NCI-H446 treated with DMSO at 0.1 percent for 48 hours (cell line): ENCODE measurements around the gene MTX2.
A peak's percentile ranks its signal among the peaks of the same experiment; 100 is the strongest.

Experiments used
- DNase-seq: peaks from one replicate; lab custom pipeline; 2025; lab: John Stamatoyannopoulos, UW

MTX2 gene

DNA sequence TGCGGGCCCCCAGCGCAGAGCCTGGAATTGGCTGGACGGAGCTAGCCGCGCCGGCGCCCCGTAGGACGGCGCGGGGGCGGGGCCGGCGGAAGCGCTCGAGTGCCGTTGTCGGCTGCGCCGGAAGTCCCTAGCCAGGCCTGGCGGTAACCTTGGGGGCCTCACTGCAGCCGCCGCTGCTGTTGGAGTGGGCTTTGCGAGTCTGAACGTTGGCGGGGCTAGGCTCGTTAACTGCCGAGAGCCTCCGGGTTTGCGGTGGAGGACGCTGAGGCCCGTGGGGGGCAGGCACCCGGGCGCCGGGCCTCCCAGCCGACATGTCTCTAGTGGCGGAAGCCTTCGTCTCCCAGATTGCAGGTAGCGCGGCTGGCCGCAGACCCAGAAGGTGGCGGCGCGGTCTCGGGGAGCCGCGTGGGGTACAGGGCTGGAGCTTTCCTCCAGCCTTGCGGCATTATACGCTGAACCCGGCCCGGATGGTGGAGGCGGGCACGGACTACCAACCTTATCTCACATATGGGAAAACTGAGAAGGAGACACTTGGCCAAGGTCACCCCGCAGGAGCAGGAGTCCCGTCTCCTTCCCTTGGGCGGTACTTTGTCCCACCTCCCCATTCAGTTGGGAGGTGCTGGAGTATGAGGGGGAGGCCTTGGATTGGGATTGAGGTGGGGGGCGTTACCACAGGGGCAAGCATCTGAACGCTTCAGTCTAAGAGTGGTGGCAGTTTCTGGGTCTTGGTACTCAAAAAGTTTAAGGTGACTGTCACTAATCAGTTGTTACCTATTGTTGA lies at the start of gene MTX2:
TSS of gene MTX2 (plus strand) at position 124 of the 781 bp plus-strand sequence. CDS start at position 312, 188 bp downstream.
- DNase-seq, result peak; percentile 57

DNA sequence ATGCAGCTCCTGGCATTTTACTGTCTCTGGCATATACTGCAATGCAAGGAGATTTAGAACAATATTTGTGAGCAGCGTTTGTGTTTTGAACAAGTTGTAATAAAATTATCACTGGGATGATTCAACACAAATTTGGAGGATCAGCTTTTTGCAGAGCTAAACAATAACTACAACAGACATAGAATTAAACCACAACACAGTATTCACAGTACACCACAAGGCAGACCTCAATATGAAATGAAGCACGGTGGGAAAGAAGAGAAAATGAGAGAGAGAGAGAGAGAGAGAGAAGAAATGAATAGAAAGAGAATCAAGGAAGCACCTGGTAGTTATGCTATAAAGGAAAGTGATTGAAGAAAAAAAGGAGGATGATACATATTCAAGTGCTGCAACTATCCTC lies 41.4 kb upstream of the MTX2 start:
- no peak for DNase-seq

DNA sequence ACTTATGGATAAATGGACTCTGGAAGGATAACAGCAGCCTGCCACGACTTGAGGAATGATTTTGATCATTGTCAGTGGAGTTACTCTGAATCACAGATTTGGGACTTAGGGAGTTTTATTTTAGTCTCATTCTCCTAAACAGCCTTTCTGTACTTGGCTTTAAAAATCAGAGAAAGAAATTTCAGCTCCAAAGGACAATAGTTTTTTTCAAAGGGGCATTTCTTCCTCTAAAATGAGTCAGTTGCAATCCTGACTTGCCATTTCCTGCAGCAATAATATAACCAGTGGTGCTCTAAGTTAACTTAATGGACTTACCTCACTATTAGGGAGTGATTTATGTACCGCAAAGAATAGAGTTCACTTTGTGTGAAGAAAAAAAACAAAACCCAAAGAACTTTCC lies 35.1 kb upstream of the MTX2 start:
- DNase-seq, result no peak

DNA sequence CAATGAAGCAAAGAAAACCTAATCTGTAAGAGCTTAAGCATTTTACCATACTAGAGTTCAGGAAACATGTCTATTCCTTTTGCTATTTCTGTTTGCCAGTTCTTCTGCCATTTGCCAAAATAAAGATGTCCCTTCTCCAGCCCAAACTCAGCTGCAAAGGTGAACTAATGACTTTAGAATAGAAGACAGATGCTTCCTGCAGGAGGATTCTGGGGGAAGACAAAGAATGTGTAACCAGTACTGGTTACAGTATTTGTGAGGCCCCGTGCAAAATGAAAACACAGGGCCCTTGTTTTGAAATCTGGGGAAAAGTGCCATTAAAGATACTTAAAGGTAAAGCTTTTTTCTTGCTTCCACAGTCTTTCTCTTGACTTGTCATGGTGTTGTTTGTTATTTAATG lies 34.3 kb upstream of the MTX2 start:
- DNase-seq, result no peak

DNA sequence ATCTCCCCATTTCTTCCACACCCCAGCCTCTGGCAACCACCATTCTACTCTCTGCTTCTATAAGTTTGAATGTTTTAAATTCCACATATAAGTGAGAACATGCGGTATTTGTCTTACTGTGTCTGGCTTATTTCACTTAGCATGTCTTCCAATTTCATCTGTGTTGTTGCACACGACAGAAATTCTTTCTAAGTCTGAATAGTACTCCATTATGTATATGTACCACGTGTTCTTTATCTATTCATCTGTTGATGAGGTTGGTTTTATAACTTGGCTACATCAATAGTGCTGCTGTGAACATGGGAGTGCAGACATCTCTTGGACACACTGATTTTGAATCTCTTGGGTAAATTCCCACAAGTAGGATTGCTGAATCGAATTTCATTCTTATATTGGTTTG lies 31.8 kb upstream of the MTX2 start:
- DNase-seq, result no peak

DNA sequence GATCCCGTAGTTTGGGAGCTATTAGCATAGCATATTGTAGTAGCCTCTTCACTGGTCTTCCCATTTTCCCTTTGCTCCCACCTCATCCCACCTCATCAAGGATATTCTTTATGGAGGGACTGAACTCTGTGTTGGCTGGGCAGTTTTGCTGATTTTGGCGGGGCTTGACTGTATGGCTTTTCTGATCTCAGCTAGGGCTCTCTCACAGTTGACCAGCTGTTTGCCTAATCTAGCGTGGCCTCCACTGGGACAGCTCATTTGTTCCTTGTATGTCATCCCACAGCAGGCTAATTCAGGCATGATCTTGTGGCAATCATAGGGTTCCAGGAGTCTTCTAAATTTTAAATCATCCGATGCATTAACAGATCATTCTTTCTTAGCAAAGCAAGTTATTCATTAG lies 30.2 kb upstream of the MTX2 start:
- no peak for DNase-seq

DNA sequence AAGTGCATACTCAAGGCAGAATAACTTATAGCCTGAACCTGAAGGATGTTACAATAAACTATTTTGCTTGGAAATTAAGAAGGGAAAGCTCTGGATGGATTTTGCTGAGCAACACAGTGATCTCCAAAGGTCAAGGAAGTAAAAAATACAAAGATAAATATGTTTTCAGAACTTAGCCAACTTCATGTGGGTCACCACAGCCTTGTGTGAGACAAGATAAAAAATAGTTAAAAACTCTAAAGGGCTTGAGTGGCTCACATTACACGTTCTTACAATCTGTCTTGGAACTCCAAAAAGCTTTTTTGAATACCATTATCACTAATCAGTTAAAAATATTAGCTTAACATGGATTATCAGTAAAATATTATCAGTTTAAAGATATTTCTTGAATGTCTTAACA lies 28.9 kb upstream of the MTX2 start:
- no peak for DNase-seq

DNA sequence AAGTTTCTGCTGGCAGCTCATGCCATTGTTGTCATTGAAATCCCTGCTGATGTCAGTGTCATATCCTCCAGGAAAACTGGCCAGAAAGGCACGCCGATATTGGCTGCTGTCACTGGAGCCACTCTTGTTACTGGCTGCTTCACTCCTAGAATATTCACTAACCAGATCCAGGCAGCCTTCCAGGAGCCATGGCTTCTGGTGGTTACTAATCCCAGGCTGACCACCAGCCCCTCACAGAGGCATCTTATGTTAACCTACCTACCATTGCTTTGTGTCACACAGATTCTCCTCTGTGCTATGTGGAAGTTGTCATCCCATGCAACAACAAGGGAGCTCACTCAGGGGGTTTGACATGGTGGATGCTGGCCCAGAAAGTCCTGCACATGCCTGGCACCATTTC lies 27.0 kb upstream of the MTX2 start:
- DNase-seq, result no peak

DNA sequence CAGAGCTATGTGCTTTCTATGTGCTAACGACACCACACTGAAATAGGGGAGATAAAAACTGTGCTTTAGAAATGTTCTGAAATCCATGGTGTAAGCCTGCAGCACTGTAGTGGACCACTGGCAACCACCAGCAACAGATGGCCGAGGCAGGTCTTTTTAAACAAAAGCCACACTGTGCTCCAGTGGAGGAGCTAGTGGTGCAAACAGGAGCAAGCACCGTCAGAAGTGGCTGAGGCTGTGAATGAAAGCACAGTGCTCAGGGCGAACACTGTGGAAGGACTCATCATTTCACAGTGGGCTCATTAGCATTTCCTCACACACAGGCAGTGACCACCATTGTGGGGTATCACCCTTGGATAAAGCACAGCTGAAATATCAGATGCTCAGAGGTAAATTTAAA lies 22.9 kb upstream of the MTX2 start:
- no peak for DNase-seq

DNA sequence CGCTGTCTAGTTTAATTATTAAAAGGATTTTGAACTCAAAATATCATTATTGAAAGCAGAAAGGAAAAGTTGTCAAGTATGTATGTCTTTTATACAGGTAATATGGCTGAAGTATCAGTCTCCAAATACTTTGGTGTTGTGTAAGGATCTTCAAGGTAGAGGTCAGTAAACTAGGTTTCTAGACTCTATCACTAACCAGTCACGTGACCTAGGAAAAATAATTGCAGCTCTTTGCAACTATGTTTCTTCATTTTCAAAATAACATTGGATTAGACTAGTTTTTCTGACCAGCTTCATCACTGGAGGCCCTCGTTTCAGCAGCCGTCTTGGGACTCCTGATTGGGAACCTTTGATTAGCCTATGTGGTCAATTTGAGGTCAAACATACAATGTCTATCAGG lies 21.4 kb upstream of the MTX2 start:
- no peak for DNase-seq

DNA sequence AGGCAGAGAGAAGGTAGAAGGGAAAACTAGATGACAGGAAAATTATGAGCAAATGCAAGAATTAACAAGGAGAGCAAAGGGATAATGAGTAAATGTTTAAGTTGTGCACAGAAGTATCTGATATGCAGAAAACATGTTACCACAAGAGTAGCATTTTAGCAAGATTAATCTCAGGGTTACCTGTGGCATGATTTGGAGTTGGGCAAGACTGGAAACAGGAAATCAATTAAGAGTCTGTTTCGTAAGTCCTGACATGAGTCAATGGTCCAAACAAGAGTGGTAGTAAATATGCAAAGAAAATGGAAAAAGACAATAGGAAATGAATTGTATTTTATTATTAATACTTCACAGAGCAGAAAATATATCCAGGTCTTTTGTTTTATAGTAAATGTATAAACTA lies 17.3 kb upstream of the MTX2 start:
- DNase-seq, result no peak

DNA sequence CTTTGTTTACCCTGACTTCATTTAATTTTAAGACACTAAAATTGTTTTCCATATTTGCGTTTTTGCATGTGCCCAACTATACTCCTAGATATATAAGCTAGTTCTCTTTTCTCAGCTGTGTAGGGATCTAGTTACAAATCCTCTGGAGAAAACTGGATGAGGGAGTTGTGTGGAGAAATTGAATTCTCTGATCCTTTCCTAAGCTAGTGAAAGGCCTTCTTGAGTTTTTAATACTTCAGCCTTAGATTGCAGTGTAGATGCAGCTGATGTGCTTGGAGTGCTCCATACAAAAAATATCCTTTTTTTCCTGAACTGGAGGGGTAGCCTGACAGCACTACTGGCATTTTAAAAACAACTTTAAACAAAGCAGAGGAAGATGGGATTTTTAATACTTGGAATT lies 8.6 kb upstream of the MTX2 start:
- DNase-seq, result no peak

DNA sequence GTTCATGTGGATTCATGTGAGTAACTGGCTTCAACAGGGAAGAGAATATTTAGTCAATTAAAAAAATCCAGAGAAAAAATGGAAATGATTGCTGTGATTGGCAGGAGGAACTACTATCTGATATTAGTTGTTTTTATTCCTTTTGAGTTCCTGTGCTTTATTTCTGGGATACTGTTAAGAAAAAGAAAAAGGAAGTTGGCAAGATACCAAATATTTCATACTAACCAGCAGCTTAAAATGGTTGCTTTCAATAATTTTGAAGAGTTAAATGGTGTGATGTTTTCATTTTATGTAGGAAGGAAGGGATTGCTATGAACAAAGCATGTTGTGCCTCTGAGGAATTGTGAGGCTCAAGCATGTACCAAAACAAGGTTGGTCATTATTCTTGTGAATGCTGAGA lies 8.1 kb upstream of the MTX2 start:
- no peak for DNase-seq

DNA sequence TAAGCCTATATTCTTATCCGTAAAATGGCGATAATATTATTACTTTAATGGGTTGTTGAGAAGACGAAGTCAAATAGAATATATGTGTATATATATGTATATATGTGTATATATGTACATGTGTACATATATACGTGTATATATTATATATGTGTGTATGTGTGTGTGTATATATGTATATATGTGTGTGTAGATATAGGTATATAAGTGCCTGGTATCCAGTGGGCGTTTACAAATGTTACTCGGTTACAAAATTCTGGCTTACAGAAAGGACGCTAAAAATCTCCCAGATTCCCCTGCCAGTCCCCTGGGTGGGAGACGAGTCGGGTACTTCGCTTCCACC lies 295 bp upstream of the MTX2 start:
- no peak for DNase-seq

DNA sequence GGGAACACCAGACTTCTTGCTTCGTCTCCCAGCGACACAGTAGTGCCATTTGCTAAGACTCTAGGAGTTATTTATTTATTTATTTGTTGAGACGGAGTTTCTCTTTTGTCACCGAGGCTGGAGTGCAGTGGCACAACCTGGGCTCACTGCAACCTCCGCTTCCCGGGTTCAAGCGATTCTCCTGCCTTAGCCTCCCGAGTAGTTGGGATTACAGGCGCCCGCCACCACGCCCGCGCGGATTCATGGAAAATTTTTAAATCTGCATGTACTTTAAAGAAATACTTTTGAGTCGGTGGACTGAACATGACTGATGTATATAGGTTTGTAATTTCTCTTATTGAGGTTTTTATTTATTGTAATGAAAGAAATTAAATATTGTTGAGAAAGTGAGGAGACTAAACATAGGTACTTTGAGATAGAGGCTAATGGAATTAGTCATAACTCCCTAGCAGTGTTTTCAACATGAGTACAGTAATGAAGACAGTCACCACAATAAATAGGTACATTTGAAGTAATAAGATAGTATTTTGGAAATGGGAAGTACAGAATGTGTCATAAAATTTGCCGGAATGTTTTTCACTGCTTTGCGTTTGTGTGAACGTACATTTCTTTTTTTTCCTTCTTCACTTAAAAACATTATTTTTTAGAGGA lies 983 bp downstream of the MTX2 start:
- no peak for DNase-seq

DNA sequence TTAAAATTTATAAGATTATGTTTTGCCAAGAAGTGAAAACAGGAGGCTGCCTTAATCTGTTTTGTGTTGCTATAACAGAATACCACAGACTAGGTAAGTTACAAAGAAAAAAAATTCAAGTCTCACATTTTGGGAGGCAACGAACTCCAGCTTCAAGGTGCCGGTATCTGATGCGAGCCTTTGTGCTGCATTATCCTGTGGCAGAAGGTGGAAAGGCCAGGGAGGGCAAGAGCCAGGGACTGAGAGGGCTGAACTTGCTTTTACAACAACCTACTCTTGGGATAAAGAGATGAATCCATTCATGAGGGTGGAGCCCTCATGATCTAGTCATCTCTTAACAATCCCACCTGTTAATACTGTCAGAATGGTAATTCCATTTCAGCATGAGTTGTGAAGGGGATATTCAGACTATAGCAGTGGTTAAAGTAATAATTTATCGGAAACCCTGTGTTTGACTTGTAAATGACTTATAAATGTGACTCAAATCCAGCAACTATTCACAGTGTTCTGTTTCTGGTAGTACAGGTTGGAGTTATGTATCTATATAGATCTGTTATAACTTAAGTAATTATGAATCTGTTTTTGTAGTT lies 3.7 kb downstream of the MTX2 start:
- no peak for DNase-seq

DNA sequence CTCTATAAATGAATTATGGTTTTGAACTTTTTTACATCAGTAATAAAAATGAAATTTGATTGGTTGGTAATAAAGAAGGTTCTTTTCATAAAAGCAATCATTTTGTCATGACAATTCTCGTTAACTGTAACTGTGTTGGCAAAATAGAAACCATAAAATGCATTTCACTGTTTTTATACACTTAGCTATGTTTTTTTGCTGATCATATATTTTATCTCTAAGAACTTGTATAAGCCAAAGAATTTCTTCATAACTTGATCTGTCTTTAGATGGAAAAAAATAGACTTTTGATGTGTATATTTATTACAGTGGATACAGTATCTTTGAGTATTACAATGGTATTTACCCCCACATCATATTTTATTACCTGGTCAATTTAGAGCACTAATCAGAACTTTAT lies 9.7 kb downstream of the MTX2 start:
- DNase-seq, result no peak

DNA sequence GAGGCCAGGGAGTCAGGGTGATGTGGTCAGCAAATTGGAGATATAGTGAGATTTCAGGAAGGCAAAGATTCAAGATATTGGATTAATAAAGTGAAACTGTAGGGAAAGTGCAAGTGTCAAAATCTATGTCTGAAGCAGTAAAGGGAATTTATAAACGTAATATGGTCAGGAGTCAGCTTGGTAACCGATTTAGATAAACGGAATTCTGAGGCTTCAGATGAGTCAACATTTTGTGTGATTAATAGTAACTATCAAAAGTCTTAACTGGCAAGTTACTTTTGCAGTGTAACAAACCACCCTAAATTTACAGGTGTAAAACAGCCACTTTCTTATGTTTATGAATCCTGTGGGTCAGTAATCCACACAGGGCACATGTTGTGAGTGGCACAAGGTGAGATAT lies 10.9 kb downstream of the MTX2 start:
- DNase-seq, result no peak

DNA sequence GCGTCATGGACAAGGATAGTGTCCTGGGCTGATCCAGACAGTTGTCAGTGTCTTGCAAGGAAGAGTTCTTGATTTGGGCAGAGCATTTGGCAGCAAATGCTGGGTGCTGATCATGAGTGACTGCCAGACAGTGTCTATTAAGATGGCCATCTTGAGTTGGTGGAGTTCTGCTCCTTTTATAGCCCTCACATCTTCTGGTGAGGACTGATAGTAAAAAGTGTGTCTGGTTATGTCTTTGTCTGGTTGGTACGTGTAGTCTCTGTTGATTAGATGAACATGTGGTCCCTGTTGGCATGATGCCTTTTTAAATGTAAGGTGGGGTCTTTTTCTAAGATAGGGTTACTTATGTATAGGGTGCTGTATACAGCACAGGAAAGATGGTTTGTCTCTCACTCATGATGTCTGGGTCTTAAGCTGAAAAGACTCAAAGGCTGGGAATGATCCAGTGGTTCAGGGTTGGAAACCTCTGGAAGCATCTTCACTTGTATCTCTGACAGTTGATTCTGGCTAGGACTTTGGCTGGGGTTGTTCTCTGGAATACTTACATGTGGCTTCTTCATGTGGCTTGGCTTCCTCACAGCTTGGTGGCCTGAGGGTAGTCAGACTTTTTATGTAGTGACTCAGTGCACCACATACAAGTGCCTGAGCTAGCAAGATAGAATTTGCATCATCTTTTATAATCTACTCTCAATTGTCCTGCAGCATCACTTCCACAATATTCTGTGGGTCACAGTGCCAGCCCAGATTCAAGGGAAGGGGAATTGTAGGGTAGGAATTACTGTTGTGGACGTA lies 11.8 kb downstream of the MTX2 start:
- no peak for DNase-seq

DNA sequence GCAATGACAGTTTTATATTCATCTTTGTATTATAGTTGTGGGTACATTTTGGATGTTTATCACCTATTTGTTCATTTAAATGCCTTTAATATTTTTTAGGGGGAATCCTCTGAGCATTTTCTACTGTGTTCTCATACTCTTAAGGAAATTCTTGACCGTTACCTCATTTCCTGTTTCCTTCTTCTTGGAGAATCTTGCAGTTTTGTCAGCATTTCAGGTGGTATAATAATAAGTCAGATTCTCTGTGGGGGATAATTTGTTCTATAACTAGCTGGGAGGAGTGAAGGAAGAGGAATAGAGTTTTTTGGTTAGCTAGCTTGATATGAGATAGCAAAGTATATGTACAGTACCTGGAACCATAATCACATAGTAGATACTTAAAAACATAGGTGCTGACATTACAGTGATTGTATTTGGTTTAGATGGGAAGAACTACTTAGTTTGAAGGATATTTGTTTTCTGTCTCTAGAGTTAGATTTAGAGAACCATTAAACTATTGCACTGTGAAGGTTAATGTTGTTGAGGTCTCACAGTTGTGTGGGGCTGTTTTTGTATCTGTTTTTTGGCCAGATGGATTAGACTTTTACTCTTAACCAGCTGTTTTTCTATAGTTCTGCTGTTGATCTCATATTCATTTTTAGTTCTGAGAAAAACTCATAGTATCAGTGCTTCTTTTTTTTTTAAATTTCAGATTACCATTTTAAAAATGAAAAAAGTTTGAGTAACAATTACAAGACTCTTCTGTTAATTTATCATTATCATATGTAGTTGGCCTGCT lies 14.2 kb downstream of the MTX2 start:
- DNase-seq, result no peak

DNA sequence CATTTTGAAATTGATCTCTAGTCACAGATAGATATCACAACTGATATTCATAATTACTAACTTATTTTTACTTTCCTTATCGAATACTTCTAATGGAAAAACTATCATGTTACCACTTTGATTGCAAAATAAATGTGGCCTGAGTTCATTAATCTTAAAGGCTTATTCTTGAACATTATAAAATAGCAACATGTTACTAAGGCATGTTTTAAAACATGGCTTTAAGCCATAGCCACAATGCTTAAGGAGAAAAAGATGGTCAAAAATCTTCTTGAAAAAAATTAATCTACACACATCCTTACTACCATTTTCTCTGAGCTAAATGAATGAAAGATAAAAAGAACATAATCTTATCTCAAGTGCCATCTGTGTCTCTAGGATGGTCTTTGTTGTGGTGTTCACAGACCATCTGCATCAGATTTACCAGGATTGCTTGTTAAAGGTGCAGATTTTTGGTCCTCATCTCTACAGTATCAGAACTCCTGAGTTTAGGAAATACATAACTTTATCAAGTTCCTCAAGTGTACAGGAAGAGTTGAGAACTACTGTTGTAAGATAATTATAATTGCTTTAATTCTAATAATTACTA lies 15.3 kb downstream of the MTX2 start:
- DNase-seq, result no peak

DNA sequence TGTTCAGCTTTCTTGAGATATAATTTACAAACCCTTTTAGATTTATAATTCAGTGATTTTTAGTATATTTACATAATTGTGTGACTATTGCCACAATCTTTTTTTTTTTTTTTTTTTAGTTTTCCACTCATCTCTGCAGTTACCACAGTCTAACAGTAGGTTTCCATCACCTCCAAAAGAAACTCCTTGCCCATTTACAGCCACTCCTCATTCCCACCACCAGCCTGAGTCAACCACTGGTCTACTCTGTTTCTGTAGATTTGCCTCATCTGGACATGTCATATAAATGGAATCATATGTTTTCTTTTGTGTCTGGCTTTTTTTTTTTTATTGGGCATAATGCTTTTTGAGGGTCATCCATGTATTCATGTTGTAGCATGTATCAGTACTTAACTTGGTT lies 16.1 kb downstream of the MTX2 start:
- DNase-seq, result no peak
